Measurements from ENCODE around the gene ARIH2. TPM values are rescaled to one million over a fixed set of nuclear protein-coding genes. Genes with fewer than 3 reads are reported as not detected.

The ARIH2 gene
- polyA plus RNA-seq: 78.4 TPM
- long read RNA-seq, donor 1, full-length matches to known transcripts: 3 of 8 reads
- long read RNA-seq, donor 1, partial matches to known transcripts: 5 of 8 reads
- long read RNA-seq, donor 1, other reads (novel, unspliced or antisense): 0 of 8 reads
- long read RNA-seq, donor 2, full-length matches to known transcripts: 7 of 22 reads
- long read RNA-seq, donor 2, partial matches to known transcripts: 15 of 22 reads
- long read RNA-seq, donor 2, other reads (novel, unspliced or antisense): 0 of 22 reads
- long read RNA-seq, donor 3: 0 reads
- long read RNA-seq, donor 4, full-length matches to known transcripts: 2 of 2 reads
- long read RNA-seq, donor 4, partial matches to known transcripts: 0 of 2 reads
- long read RNA-seq, donor 4, other reads (novel, unspliced or antisense): 0 of 2 reads
- long read RNA-seq, donor 5, full-length matches to known transcripts: 4 of 10 reads
- long read RNA-seq, donor 5, partial matches to known transcripts: 6 of 10 reads
- long read RNA-seq, donor 5, other reads (novel, unspliced or antisense): 0 of 10 reads
- long read RNA-seq, donor 6, full-length matches to known transcripts: 7 of 34 reads
- long read RNA-seq, donor 6, partial matches to known transcripts: 27 of 34 reads
- long read RNA-seq, donor 6, other reads (novel, unspliced or antisense): 0 of 34 reads
- long read RNA-seq, donor 7, partial matches to known transcripts: 0 of 3 reads
- long read RNA-seq, donor 7, other reads (novel, unspliced or antisense): 0 of 3 reads
- long read RNA-seq, donor 8, partial matches to known transcripts: 6 of 11 reads
- long read RNA-seq, donor 8, other reads (novel, unspliced or antisense): 0 of 11 reads
- long read RNA-seq, donor 9, partial matches to known transcripts: 0 of 4 reads
- long read RNA-seq, donor 9, other reads (novel, unspliced or antisense): 0 of 4 reads
- long read RNA-seq, donor 10, full-length matches to known transcripts: 6 of 23 reads
- long read RNA-seq, donor 10, partial matches to known transcripts: 17 of 23 reads
- long read RNA-seq, donor 10, other reads (novel, unspliced or antisense): 0 of 23 reads
- long read RNA-seq, donor 11, full-length matches to known transcripts: 3 of 3 reads
- long read RNA-seq, donor 11, partial matches to known transcripts: 0 of 3 reads
- long read RNA-seq, donor 11, other reads (novel, unspliced or antisense): 0 of 3 reads

- DNase-seq: peak; percentile 95 to 96
- peaks cover 5% of the 10 kb centered on the region for H3K36me3 ChIP-seq (ENCODE audit: control insufficient read depth, insufficient read depth, low read length)
- H3K27me3 ChIP-seq (ENCODE audit: control insufficient read depth, insufficient read depth, low read length): no peaks in the 10 kb centered on the region
- WGBS (ENCODE audit: insufficient coverage, low lambda C conversion rate): no CpG with 5 or more reads among the region's 97 CpGs
- H3K4me3 ChIP-seq (ENCODE audit: low read length): peak within 1 kb of the TSS; percentile 98
- H3K27ac ChIP-seq (ENCODE audit: low read length): peak within 1 kb of the TSS; percentile 100
- no peaks in the 10 kb centered on the region for H3K9me3 ChIP-seq (ENCODE audit: control insufficient read depth, low read depth, low read length)
- H3K4me1 ChIP-seq (ENCODE audit: control insufficient read depth, insufficient read depth, low read length): peaks cover 6% of the 10 kb centered on the region
These were observed at the start of gene ARIH2 for GRCh38 chr3:48918388-48919214. ARIH2 (plus strand) TSS chr3:48918842; CDS start chr3:48927559, 8,717 bp downstream.

DNA sequence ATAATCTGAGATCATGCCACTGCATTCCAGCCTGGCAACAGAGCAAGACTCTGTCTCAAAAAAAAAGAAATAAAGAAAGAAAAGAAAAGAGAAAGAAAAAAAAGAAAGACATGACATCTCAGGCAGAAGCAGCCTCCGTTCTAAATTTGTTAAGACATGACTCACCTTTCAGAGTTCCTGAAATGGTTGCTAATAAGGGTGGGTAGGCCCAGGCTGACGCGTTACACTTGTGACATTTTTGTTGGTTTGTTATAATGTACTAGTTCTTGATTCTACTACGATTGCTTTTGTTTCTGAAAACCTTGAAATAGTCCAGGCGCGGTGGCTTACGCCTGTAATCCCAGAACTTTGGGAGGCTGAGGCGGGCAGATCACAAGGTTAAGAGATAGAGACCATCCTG is 41.0 kb upstream of the ARIH2 start:
- no peak overlapping the region for H3K4me3 ChIP-seq (ENCODE audit: low read length)
- DNase-seq: no peak
- no peaks in the 10 kb centered on the region for H3K9me3 ChIP-seq (ENCODE audit: control insufficient read depth, low read depth, low read length)
- H3K27ac ChIP-seq (ENCODE audit: low read length): no peak overlapping the region
- no peaks in the 10 kb centered on the region for H3K27me3 ChIP-seq (ENCODE audit: control insufficient read depth, insufficient read depth, low read length)
- H3K36me3 ChIP-seq (ENCODE audit: control insufficient read depth, insufficient read depth, low read length): peaks cover 31% of the 10 kb centered on the region
- whole genome bisulfite sequencing (ENCODE audit: insufficient coverage, low lambda C conversion rate): 96% methylated on average over 4 of the region's 8 CpGs
- H3K4me1 ChIP-seq (ENCODE audit: control insufficient read depth, insufficient read depth, low read length): no peaks in the 10 kb centered on the region

- Histone ChIP-seq H3K27ac (ENCODE audit: low read length) (no peak overlapping the region), H3K27me3 (ENCODE audit: control insufficient read depth, insufficient read depth, low read length) (no peaks in the 10 kb centered on the region), H3K4me1 (ENCODE audit: control insufficient read depth, insufficient read depth, low read length) (no peaks in the 10 kb centered on the region), H3K36me3 (ENCODE audit: control insufficient read depth, insufficient read depth, low read length) (peaks cover 34% of the 10 kb centered on the region), H3K9me3 (ENCODE audit: control insufficient read depth, low read depth, low read length) (no peaks in the 10 kb centered on the region), H3K4me3 (ENCODE audit: low read length) (no peak overlapping the region)
- DNase-seq: no peak
- WGBS (ENCODE audit: insufficient coverage, low lambda C conversion rate): no CpG with 5 or more reads among the region's 6 CpGs
These were observed 39.2 kb upstream of the ARIH2 start for GRCh38 chr3:48879307-48879993.

DNA sequence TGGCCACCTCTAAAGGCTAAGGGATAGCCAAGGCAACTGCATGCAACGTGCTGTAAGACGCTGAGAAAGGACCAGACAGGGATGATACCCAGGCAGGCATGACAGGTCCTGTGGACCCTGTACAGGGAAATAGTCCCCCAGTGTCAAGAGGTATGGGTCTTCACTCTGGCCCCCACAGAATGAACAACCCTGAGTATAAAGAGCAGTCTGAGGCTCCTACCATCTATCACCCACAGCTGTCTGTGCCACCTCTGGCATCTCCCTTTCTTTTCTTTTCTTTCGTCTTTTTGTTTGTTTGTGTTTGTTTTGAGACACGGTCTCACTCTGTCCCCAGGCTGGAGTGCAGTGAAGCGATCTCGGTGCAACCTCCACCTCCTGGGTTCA is 38.7 kb upstream of the ARIH2 start:
- H3K4me1 ChIP-seq (ENCODE audit: control insufficient read depth, insufficient read depth, low read length): no peaks in the 10 kb centered on the region
- H3K4me3 ChIP-seq (ENCODE audit: low read length): no peak overlapping the region
- H3K27me3 ChIP-seq (ENCODE audit: control insufficient read depth, insufficient read depth, low read length): no peaks in the 10 kb centered on the region
- no peak for DNase-seq
- peaks cover 34% of the 10 kb centered on the region for H3K36me3 ChIP-seq (ENCODE audit: control insufficient read depth, insufficient read depth, low read length)
- no peaks in the 10 kb centered on the region for H3K9me3 ChIP-seq (ENCODE audit: control insufficient read depth, low read depth, low read length)
- no peak overlapping the region for H3K27ac ChIP-seq (ENCODE audit: low read length)
- WGBS (ENCODE audit: insufficient coverage, low lambda C conversion rate): no CpG with 5 or more reads among the region's 6 CpGs

DNA sequence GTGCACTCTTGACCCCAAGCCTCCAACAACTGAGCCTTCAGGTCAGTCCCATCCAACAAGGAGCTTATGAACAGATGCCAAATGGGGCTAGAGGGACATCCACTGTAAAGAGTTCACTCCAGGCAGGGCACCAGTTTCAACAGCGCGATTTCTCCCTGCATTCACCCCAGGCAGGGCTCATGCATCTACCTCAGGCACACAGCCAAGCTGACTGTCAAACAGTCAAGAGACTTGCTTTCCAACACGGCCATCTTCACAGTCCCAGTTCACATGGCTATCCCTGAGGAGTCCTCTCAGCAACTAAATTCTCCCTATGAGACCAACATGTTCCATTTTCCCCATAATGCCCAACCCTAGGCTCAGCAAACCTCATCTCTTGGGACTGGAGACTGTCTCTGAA is 37.6 kb upstream of the ARIH2 start:
- no CpG with 5 or more reads among the region's 3 CpGs for WGBS (ENCODE audit: insufficient coverage, low lambda C conversion rate)

DNA sequence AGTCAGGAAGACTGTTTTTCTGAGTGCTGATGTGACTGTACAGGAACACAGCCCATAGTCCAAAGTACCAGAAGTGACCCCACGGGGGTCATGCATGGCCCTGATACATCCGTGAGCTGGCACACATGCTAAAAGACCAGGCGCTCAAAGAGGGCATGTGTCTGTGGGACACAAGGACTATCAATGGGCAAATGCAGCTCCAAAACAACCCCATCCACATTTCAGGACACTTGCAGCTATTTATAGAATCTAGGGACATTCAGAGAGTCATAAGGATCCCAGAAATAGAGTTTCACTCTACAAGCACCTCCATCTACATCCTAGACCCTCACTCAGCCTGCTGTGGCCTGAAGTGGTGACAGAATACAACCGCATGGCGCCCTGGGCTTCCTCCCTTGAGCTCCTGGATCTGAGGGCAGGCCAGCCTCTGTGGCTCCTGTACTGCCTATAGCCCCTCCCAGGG is 37.0 kb upstream of the ARIH2 start:
- no peaks in the 10 kb centered on the region for H3K4me1 ChIP-seq (ENCODE audit: control insufficient read depth, insufficient read depth, low read length)
- H3K9me3 ChIP-seq (ENCODE audit: control insufficient read depth, low read depth, low read length): no peaks in the 10 kb centered on the region
- H3K36me3 ChIP-seq (ENCODE audit: control insufficient read depth, insufficient read depth, low read length): peaks cover 37% of the 10 kb centered on the region
- H3K4me3 ChIP-seq (ENCODE audit: low read length): no peak overlapping the region
- WGBS (ENCODE audit: insufficient coverage, low lambda C conversion rate): no CpG with 5 or more reads among the region's 5 CpGs
- no peak overlapping the region for H3K27ac ChIP-seq (ENCODE audit: low read length)
- DNase-seq: no peak
- H3K27me3 ChIP-seq (ENCODE audit: control insufficient read depth, insufficient read depth, low read length): no peaks in the 10 kb centered on the region

More for the DNA sequence above, 37.6 kb upstream of the ARIH2 start:
- H3K4me1 ChIP-seq (ENCODE audit: control insufficient read depth, insufficient read depth, low read length): no peaks in the 10 kb centered on the region
- H3K27me3 ChIP-seq (ENCODE audit: control insufficient read depth, insufficient read depth, low read length): no peaks in the 10 kb centered on the region
- no peak overlapping the region for H3K27ac ChIP-seq (ENCODE audit: low read length)
- no peak overlapping the region for H3K4me3 ChIP-seq (ENCODE audit: low read length)
- no peak for DNase-seq
- H3K36me3 ChIP-seq (ENCODE audit: control insufficient read depth, insufficient read depth, low read length): peaks cover 37% of the 10 kb centered on the region
- H3K9me3 ChIP-seq (ENCODE audit: control insufficient read depth, low read depth, low read length): no peaks in the 10 kb centered on the region

DNA sequence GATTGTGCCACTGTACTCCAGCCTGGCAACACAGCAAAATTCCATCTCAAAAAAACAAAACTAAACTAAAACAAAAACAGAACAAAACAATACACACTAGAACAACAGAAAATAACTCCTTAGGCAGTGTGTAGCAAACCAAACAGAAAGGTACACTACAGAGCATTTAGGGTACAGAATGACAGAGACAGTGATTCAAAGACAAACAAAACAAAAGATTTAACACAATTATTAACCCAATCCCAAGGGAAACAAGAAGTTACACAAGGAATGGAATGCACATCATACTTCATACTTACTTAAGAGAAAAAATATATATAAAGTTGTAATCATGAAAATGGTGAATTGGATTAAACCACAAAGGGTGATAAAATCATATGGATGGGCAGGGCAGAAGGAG is 32.9 kb upstream of the ARIH2 start:
- Histone ChIP-seq H3K27me3 (ENCODE audit: control insufficient read depth, insufficient read depth, low read length) (no peaks in the 10 kb centered on the region), H3K4me1 (ENCODE audit: control insufficient read depth, insufficient read depth, low read length) (peaks cover 5% of the 10 kb centered on the region), H3K27ac (ENCODE audit: low read length) (no peak overlapping the region), H3K36me3 (ENCODE audit: control insufficient read depth, insufficient read depth, low read length) (peaks cover 23% of the 10 kb centered on the region), H3K9me3 (ENCODE audit: control insufficient read depth, low read depth, low read length) (no peaks in the 10 kb centered on the region), H3K4me3 (ENCODE audit: low read length) (no peak overlapping the region)
- no peak for DNase-seq

DNA sequence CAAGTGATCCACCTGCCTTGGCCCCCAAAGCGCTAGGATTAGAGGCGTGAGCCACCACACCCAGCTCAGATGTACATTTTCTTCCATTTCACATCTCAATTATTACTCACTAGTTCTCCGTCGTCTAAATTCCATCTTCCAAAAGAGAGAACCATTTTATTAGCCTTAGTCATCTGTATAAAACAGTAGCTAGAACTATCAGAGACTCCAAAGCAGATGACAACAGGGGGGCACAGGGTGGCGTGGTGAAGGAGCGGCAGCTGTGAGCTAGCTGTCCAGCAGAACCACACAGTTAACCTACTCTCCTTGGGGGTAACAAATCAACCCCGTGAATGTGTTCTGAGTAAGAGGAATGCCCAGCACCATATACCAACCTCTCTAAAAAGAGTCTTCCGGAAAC is 27.0 kb upstream of the ARIH2 start:
- WGBS (ENCODE audit: insufficient coverage, low lambda C conversion rate): no CpG with 5 or more reads among the region's 8 CpGs
- Histone ChIP-seq H3K9me3 (ENCODE audit: control insufficient read depth, low read depth, low read length) (no peaks in the 10 kb centered on the region), H3K36me3 (ENCODE audit: control insufficient read depth, insufficient read depth, low read length) (peaks cover 6% of the 10 kb centered on the region), H3K4me1 (ENCODE audit: control insufficient read depth, insufficient read depth, low read length) (peaks cover 5% of the 10 kb centered on the region), H3K4me3 (ENCODE audit: low read length) (no peak overlapping the region), H3K27me3 (ENCODE audit: control insufficient read depth, insufficient read depth, low read length) (no peaks in the 10 kb centered on the region), H3K27ac (ENCODE audit: low read length) (no peak overlapping the region)
- no peak for DNase-seq

- Histone ChIP-seq H3K27ac (ENCODE audit: low read length) (no peak overlapping the region), H3K9me3 (ENCODE audit: control insufficient read depth, low read depth, low read length) (peaks cover 3% of the 10 kb centered on the region), H3K27me3 (ENCODE audit: control insufficient read depth, insufficient read depth, low read length) (no peaks in the 10 kb centered on the region), H3K4me1 (ENCODE audit: control insufficient read depth, insufficient read depth, low read length) (peaks cover 14% of the 10 kb centered on the region), H3K4me3 (ENCODE audit: low read length) (no peak overlapping the region), H3K36me3 (ENCODE audit: control insufficient read depth, insufficient read depth, low read length) (peaks cover 6% of the 10 kb centered on the region)
- no CpG with 5 or more reads among the region's 6 CpGs for WGBS (ENCODE audit: insufficient coverage, low lambda C conversion rate)
- no peak for DNase-seq
These were observed 24.1 kb upstream of the ARIH2 start for GRCh38 chr3:48894516-48894915.
